OCI-LY7 (cell line): ENCODE data around the gene SEZ6L2.

Experiments
- CTCF ChIP-seq: fragments of 200-600 bp; sonication (generic); conservative IDR thresholded peaks from 2 replicates; pipeline ENCODE4 v1.5.1; 2014; ENCODE audit warnings: mild to moderate bottlenecking, antibody characterized with exemption, low read length, moderate library complexity, mixed read lengths
- EZH2phosphoT487 ChIP-seq: fragments of 200-600 bp; sonication (generic); IDR thresholded peaks from 2 replicates; pipeline ENCODE4 v1.6.1; 2018; ENCODE audit warnings: low read depth, borderline replicate concordance, mild to moderate bottlenecking, mixed run types, antibody characterized with exemption, low read length, moderate library complexity, mixed read lengths

- TF ChIP-seq CTCF = no peak
- no peak for TF ChIP-seq EZH2phosphoT487
These were observed 5.8 kb downstream of the SEZ6L2 start for GRCh38 chr16:29893553-29893952.
